Measurements from ENCODE around the gene ODAD3. TPM values are rescaled to one million over a fixed set of nuclear protein-coding genes. Genes with fewer than 3 reads are reported as not detected.
A peak's percentile ranks its signal among the peaks of the same experiment; 100 is the strongest.

The ODAD3 gene
- total and polyA plus RNA-seq, 2 of the 13 experiments (the other 11 are each of a cell fraction or from before 2014, with no cell fraction given): 0.04 to 0.08 TPM

DNA sequence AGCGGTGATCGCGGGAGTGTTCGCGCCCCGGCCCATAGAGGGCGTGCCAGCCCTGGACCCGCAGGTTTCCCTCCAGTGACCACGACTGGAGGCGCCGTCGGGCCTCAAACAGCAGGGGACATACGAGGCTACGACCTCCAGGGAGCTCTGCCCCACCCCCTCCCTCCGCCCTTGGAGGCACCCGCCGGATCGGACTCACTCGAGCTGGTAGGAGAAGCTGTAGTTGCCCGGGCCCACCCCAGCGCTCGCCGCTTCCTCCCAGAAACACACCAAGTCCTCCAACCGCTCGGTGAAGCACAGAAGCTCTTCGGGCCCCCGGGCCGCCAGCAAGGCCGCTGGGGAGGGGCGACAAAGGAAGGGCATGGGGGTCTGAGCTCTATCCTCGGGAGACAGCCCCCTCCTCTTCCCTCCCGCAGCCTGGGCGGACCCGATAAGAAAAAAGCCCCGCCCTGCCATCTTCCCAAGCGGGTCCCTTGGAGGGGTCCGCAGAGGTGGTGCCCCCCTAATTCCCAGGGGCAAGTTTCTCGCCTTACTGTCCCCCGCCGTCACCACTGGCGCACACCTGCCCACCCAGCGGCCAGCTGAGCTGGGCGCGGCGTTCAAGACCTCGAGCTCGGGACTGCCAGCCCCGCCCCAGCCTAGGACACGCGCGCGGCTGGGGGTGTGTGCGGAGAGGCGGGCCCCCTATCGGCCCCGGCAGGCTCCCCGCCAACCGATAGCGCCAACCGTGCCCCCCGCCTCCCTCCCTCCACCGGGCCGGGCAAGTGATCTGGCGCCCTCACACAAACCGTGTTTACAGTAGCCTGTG lies 51.8 kb downstream of the ODAD3 start (continued):
- TF ChIP-seq, protein P1, sequence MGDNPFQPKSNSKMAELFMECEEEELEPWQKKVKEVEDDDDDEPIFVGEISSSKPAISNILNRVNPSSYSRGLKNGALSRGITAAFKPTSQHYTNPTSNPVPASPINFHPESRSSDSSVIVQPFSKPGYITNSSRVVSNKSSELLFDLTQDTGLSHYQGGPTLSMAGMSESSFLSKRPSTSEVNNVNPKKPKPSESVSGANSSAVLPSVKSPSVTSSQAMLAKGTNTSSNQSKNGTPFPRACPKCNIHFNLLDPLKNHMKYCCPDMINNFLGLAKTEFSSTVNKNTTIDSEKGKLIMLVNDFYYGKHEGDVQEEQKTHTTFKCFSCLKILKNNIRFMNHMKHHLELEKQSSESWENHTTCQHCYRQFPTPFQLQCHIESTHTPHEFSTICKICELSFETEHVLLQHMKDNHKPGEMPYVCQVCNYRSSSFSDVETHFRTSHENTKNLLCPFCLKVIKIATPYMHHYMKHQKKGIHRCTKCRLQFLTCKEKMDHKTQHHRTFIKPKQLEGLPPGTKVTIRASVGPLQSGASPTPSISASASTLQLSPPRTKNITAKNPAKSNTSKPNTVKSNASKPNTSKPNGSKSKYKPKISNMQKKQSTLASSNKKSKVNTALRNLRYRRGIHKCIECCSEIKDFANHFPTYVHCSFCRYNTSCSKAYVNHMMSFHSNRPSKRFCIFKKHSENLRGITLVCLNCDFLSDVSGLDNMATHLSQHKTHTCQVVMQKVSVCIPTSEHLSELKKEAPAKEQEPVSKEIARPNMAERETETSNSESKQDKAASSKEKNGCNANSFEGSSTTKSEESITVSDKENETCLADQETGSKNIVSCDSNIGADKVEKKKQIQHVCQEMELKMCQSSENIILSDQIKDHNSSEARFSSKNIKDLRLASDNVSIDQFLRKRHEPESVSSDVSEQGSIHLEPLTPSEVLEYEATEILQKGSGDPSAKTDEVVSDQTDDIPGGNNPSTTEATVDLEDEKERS (CRISPR knock-in tag; IDR thresholded peaks at IDR 0.05): peak; percentile 89
- no peak for TF ChIP-seq ELF4 (CRISPR knock-in tag; IDR thresholded peaks at IDR 0.05; ENCODE audit: borderline replicate concordance)
- peak; percentile 81; the same call in 1 of the 2 replicates for TF ChIP-seq RCOR2 (CRISPR knock-in tag; IDR thresholded peaks at IDR 0.05)
- no peak for TF ChIP-seq PHF21A (CRISPR knock-in tag; IDR thresholded peaks at IDR 0.05)
- TF ChIP-seq, protein P2, sequence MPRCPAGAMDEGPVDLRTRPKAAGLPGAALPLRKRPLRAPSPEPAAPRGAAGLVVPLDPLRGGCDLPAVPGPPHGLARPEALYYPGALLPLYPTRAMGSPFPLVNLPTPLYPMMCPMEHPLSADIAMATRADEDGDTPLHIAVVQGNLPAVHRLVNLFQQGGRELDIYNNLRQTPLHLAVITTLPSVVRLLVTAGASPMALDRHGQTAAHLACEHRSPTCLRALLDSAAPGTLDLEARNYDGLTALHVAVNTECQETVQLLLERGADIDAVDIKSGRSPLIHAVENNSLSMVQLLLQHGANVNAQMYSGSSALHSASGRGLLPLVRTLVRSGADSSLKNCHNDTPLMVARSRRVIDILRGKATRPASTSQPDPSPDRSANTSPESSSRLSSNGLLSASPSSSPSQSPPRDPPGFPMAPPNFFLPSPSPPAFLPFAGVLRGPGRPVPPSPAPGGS (CRISPR knock-in tag; IDR thresholded peaks at IDR 0.05): no peak; the same call in 1 of the 2 replicates
- TF ChIP-seq ZNF557 (CRISPR knock-in tag; IDR thresholded peaks at IDR 0.05): no peak
- TF ChIP-seq, protein P3, sequence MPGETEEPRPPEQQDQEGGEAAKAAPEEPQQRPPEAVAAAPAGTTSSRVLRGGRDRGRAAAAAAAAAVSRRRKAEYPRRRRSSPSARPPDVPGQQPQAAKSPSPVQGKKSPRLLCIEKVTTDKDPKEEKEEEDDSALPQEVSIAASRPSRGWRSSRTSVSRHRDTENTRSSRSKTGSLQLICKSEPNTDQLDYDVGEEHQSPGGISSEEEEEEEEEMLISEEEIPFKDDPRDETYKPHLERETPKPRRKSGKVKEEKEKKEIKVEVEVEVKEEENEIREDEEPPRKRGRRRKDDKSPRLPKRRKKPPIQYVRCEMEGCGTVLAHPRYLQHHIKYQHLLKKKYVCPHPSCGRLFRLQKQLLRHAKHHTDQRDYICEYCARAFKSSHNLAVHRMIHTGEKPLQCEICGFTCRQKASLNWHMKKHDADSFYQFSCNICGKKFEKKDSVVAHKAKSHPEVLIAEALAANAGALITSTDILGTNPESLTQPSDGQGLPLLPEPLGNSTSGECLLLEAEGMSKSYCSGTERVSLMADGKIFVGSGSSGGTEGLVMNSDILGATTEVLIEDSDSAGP (CRISPR knock-in tag; IDR thresholded peaks at IDR 0.05; ENCODE audit: borderline replicate concordance): peak; percentile 37; the same call in 1 of the 2 replicates
- no peak for TF ChIP-seq ZFP82 (CRISPR knock-in tag; IDR thresholded peaks at IDR 0.05; ENCODE audit: borderline replicate concordance)
- TF ChIP-seq, protein P4, sequence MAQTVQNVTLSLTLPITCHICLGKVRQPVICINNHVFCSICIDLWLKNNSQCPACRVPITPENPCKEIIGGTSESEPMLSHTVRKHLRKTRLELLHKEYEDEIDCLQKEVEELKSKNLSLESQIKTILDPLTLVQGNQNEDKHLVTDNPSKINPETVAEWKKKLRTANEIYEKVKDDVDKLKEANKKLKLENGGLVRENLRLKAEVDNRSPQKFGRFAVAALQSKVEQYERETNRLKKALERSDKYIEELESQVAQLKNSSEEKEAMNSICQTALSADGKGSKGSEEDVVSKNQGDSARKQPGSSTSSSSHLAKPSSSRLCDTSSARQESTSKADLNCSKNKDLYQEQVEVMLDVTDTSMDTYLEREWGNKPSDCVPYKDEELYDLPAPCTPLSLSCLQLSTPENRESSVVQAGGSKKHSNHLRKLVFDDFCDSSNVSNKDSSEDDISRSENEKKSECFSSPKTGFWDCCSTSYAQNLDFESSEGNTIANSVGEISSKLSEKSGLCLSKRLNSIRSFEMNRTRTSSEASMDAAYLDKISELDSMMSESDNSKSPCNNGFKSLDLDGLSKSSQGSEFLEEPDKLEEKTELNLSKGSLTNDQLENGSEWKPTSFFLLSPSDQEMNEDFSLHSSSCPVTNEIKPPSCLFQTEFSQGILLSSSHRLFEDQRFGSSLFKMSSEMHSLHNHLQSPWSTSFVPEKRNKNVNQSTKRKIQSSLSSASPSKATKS (CRISPR knock-in tag; IDR thresholded peaks at IDR 0.05): no peak
- peak; percentile 43; the same call in 1 of the 2 replicates for TF ChIP-seq HOXD1 (CRISPR knock-in tag; IDR thresholded peaks at IDR 0.05)
- TF ChIP-seq, protein P5, sequence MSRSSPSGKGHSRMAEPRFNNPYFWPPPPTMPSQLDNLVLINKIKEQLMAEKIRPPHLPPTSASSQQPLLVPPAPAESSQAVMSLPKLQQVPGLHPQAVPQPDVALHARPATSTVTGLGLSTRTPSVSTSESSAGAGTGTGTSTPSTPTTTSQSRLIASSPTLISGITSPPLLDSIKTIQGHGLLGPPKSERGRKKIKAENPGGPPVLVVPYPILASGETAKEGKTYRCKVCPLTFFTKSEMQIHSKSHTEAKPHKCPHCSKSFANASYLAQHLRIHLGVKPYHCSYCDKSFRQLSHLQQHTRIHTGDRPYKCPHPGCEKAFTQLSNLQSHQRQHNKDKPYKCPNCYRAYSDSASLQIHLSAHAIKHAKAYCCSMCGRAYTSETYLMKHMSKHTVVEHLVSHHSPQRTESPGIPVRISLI (CRISPR knock-in tag; IDR thresholded peaks at IDR 0.05; ENCODE audit: borderline replicate concordance): peak; percentile 19; the same call in 1 of the 2 replicates
- TF ChIP-seq ZNF530 (CRISPR knock-in tag; IDR thresholded peaks at IDR 0.05; ENCODE audit: low read depth): no peak
